CD4-positive, alpha-beta T cell treated with Interleukin-4 for 4 hours (primary cell): ENCODE data around the gene SLC10A2.

Source experiments
- DNase-seq: peaks from one replicate; pipeline ENCODE4 v3.0.0-alpha.2; 2020

SLC10A2 gene

GRCh38 chr13:103044056-103044455 is 22.2 kb downstream of the SLC10A2 start:
- no peak for DNase-seq

- DNase-seq: no peak
These were observed 26.2 kb downstream of the SLC10A2 start for GRCh38 chr13:103040006-103040405.

GRCh38 chr13:103039183-103039582 is 27.0 kb downstream of the SLC10A2 start:
- DNase-seq: no peak

GRCh38 chr13:103036268-103036667 is 29.9 kb downstream of the SLC10A2 start:
- DNase-seq: no peak

GRCh38 chr13:103033999-103034398 is 32.2 kb downstream of the SLC10A2 start:
- DNase-seq: no peak

- no peak for DNase-seq
These were observed 34.8 kb downstream of the SLC10A2 start for GRCh38 chr13:103031332-103031873.

- DNase-seq: no peak
These were observed 35.4 kb downstream of the SLC10A2 start for GRCh38 chr13:103030776-103031175.

- no peak for DNase-seq
These were observed 36.4 kb downstream of the SLC10A2 start for GRCh38 chr13:103029798-103030197.

GRCh38 chr13:103022336-103022735 is 43.9 kb downstream of the SLC10A2 start:
- DNase-seq: no peak

- no peak for DNase-seq
These were observed 47.7 kb downstream of the SLC10A2 start for GRCh38 chr13:103018556-103018955.

- DNase-seq: no peak
These were observed 53.6 kb downstream of the SLC10A2 start for GRCh38 chr13:103012646-103013045.

- DNase-seq: no peak
These were observed 57.0 kb downstream of the SLC10A2 start for GRCh38 chr13:103009051-103009840.

GRCh38 chr13:103007427-103007762 is 58.8 kb downstream of the SLC10A2 start:
- no peak for DNase-seq

GRCh38 chr13:103006641-103007426 is 59.4 kb downstream of the SLC10A2 start:
- no peak for DNase-seq

GRCh38 chr13:103004661-103005345 is 61.4 kb downstream of the SLC10A2 start:
- DNase-seq: no peak

GRCh38 chr13:103003631-103004030 is 62.6 kb downstream of the SLC10A2 start:
- DNase-seq: no peak

- no peak for DNase-seq
These were observed 63.9 kb downstream of the SLC10A2 start for GRCh38 chr13:103002279-103002678.

GRCh38 chr13:103000157-103000556 is 66.1 kb downstream of the SLC10A2 start:
- DNase-seq: no peak

GRCh38 chr13:102999499-102999898 is 66.7 kb downstream of the SLC10A2 start:
- no peak for DNase-seq
